NT2/D1 (cell line): ENCODE results near the gene FN1.

Experiments
- SUZ12 ChIP-seq: IDR thresholded peaks from 2 replicates; pipeline ENCODE4 v1.6.1; 2011; ENCODE audit not compliant: insufficient read length, insufficient read depth; ENCODE audit errors: extremely low read depth
- YY1 ChIP-seq: IDR thresholded peaks from 2 replicates; pipeline ENCODE4 v1.6.1; 2011; ENCODE audit not compliant: insufficient read length, insufficient read depth
- ZNF274 ChIP-seq: IDR thresholded peaks from 2 replicates; pipeline ENCODE4 v1.6.1; 2011; ENCODE audit warnings: mild to moderate bottlenecking, low read depth, low read length

- TF ChIP-seq ZNF274 (no peak), YY1 (no peak), SUZ12 (no peak)
These were observed 7.6 kb downstream of the FN1 start for GRCh38 chr2:215428060-215428910.
